DND-41 (cell line): Measurements from ENCODE around the gene AKT1S1.
"Not testable (repeated sequence)": the region's sequence is repeated elsewhere in the genome, so short reads cannot be mapped to it uniquely, and the experiment has no call there.

ENCODE experiments used
- EZH2 ChIP-seq: IDR thresholded peaks from 3 replicates; pipeline ENCODE4 v1.6.1; 2012; ENCODE audit warnings: borderline replicate concordance, low read depth, mild to moderate bottlenecking, moderate library complexity, low read length, inconsistent platforms; ENCODE audit not compliant: severe bottlenecking
- TF ChIP-seq, protein P1 (sequence below): IDR thresholded peaks from 2 replicates; pipeline ENCODE4 v1.5.1; 2012; ENCODE audit warnings: borderline replicate concordance, low read length, moderate library complexity, mild to moderate bottlenecking; ENCODE audit not compliant: poor library complexity, severe bottlenecking; ENCODE audit errors: extremely low read depth

DNA sequence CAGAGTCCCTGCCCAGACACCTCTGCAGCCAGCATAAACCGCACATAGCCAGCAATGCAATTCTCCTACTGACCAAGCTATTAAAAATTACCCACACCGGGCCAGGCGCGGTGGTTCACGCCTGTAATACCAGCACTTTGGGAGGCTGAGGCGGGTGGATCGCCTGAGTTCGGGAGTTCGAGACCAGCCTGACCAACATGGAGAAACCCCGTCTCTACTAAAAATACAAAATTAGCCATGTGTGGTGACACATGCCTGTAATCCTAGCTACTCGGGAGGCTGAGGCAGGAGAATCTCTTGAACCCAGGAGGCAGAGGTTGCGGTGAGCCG lies 47.7 kb upstream of the AKT1S1 start:
- TF ChIP-seq, protein P1, sequence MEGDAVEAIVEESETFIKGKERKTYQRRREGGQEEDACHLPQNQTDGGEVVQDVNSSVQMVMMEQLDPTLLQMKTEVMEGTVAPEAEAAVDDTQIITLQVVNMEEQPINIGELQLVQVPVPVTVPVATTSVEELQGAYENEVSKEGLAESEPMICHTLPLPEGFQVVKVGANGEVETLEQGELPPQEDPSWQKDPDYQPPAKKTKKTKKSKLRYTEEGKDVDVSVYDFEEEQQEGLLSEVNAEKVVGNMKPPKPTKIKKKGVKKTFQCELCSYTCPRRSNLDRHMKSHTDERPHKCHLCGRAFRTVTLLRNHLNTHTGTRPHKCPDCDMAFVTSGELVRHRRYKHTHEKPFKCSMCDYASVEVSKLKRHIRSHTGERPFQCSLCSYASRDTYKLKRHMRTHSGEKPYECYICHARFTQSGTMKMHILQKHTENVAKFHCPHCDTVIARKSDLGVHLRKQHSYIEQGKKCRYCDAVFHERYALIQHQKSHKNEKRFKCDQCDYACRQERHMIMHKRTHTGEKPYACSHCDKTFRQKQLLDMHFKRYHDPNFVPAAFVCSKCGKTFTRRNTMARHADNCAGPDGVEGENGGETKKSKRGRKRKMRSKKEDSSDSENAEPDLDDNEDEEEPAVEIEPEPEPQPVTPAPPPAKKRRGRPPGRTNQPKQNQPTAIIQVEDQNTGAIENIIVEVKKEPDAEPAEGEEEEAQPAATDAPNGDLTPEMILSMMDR: not testable (repeated sequence)
- not testable (repeated sequence) for TF ChIP-seq EZH2
